GM12875 (cell line): ENCODE results near the gene AFP.

Source experiments
- H3K4me3 ChIP-seq: one replicate; pipeline ENCODE4 v1.5.1; 2011; ENCODE audit warnings: low read depth, low read length, control low read depth
- CTCF ChIP-seq: IDR thresholded peaks from 2 replicates; pipeline ENCODE4 v1.5.1; 2011; ENCODE audit warnings: low read depth, mild to moderate bottlenecking, control low read depth, inconsistent platforms, low read length, moderate library complexity, borderline replicate concordance; ENCODE audit not compliant: insufficient read depth

The AFP gene

GRCh38 chr4:73456177-73457022 is 20.4 kb downstream of the AFP start:
- TF ChIP-seq CTCF, result no peak
- no peak overlapping the region for H3K4me3 ChIP-seq

DNA sequence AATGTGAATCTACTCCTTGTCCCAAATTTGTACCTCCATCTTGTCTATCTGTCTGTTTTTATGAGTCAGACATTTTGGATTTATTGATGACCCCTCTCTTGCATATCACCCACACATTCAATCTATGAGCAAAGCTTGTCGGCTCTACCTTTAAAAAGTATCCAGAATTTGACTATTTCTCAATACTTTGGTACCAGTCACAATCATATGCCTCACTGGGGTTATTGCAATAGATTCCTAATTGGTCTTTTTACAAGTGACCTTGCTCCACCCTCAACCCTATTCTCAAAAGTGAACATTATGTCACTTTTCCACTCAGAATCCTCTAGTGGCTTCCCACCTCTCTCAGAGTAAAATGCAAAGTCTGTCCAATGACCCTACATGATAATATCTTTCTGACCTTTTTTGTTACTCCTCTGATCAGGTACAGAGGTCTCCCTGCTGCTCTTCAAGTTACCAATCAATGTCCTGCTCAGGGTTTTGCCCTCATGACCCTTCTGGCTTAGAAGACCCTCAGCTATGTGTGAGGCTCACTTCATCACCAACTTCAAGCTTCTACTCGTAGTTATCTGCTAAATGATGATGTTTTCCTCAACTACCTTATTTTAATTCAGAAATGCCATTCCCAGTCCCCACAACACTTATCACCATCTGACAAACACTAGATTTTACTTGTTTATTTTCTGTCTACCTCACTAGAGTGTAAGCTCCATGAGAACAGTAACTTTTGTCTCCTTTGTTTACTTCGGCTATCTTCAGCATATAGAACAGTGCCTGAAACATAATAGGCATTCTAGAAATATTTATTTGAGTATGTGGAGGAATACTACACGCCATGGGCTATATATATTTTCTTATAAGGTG is 22.4 kb downstream of the AFP start:
- no peak overlapping the region for H3K4me3 ChIP-seq
- TF ChIP-seq CTCF, result no peak

DNA sequence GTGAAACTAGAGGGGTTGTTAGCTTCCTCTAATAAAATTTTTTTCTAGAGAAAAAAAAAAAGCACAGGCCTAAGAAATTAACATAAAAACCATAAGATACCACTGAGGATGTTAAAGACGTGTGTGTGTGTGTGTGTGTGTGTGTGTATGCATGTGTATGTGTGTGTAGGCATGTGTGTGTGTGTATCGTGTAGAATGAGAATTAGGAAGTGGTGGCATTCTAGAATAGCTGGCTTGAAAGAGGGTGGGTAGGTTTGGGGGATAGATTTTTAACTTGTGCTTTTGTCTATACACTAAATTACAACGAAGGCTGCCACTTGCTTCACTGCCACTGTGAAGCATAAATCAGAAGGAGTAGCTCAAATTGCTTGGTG is 23.0 kb downstream of the AFP start:
- H3K4me3 ChIP-seq, result no peak overlapping the region
- TF ChIP-seq CTCF, result no peak

DNA sequence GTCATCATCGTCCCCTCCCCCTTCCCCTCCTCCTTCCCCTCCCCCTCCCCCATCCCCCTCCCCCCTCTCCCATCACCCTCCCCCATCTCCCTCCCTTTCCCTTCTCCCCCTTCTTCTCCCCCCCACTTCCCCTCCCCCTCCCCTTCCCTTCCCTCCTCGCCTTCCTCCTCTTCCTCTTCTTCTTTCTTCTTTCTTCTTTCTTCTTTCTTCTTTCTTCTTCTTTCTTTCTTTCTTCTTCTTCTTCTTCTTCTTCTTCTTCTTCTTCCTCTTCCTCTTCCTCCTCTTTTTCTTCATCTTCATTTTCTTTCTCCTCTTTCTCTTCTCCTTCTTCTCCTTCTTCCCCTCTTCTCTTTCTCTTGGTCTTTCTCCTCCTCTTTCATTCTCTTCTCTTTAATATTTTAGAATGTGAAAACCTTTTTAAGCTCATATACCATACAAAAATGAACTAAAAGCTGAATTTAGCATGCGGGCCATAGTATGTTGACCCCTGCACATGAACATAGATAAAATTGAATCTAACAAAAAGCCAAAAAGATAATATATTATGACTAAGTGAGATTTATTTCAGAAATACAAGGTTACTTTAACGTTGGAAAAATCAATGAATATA is 25.0 kb downstream of the AFP start:
- H3K4me3 ChIP-seq, result no peak overlapping the region
- no peak for TF ChIP-seq CTCF

- no peak for TF ChIP-seq CTCF
- no peak overlapping the region for H3K4me3 ChIP-seq
Measured at GRCh38 chr4:73468170-73468569, 32.1 kb downstream of the AFP start.

DNA sequence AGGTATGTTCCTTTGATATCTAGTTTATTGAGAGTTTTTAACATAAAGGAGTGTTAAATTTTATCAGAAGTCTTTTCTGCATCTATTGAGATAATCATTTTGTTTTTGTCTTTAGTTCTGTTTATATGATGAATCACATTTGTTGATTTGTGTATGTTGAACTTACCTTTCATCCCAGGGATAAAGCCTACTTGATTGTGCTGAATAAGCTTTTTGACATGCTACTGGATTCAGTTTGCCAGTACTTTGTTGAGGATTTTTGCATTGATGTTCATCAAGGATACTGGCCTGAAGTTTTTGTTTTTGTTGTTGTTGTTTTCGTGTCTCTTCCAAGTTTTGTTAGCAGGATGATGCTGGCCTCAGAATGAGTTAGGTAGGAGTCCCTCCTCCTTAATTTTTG is 34.7 kb downstream of the AFP start:
- no peak overlapping the region for H3K4me3 ChIP-seq
- no peak for TF ChIP-seq CTCF

DNA sequence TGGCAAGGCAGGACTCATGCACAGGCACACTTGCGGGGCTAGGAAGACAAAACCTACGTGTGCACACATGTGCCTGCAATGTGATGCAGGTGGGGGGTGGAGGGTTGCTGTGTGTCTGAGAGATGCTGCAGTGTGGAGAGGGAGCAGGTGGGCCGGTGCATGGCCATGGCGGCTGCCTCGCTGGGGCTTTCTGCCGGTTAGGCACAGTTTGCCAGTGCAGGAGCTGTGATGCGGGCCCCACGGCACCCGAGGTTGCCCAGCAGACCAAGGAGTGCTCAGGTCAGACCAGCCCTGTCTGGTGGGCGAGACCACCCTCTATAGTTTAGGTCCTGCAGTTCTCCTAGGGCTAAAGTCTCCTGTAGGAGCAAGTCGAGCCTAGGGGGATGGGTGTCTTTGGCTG is 41.2 kb downstream of the AFP start:
- no peak overlapping the region for H3K4me3 ChIP-seq
- no peak for TF ChIP-seq CTCF
